Measurements from ENCODE around the gene ROR1. TPM values are rescaled to one million over a fixed set of nuclear protein-coding genes. Genes with fewer than 3 reads are reported as not detected.

ROR1 gene
- total RNA-seq, 1 experiment from 2014 or later = 37.2 TPM

DNA sequence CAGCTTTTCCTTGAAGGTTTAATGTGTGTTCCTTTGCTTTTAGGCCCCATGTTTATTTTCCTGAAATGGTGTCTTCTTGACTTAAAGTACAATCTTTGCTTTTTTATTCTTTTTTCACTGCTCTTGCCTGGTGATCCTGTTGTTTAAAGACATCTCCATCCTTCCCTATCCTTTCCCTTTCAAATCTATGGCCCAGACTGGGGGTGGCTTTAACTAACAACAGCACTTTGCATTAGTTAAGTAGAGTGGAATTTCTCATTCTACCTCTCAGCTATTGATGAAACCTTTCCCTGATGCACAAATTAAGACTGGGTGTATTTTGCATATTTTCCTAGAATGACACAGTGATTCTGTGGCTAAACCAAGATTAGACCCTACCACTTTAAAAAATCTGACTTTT, 84.3 kb downstream of the ROR1 start:
- POLR2A ChIA-PET = no interaction called here
- Mint-ChIP-seq H3K27ac (ENCODE audit: unreplicated experiment) (no peak overlapping the region), H3K4me1 (ENCODE audit: low read depth, unreplicated experiment) (peaks cover 13% of the 10 kb centered on the region), H3K36me3 (ENCODE audit: insufficient read depth, unreplicated experiment) (peaks cover 16% of the 10 kb centered on the region), H3K9me3 (ENCODE audit: unreplicated experiment) (no peaks in the 10 kb centered on the region), H3K4me3 (ENCODE audit: unreplicated experiment) (no peak overlapping the region), H3K27me3 (ENCODE audit: insufficient read depth, unreplicated experiment) (no peaks in the 10 kb centered on the region)
- DNase-seq = no peak
- CTCF ChIA-PET = no interaction called here
- H3K4me3 ChIP-seq (ENCODE audit: low read depth, low read length) = no peak overlapping the region
- no peaks in the 10 kb centered on the region for H3K36me3 ChIP-seq (ENCODE audit: control insufficient read depth, insufficient read depth, low read length)
- no peaks in the 10 kb centered on the region for H3K4me1 ChIP-seq
- no TSS peak for BruUV-seq (replicated peaks)
- no peaks in the 10 kb centered on the region for H3K27me3 ChIP-seq (replicated peaks; ENCODE audit: control insufficient read depth, insufficient read depth, low read length)
- TF ChIP-seq, protein P1, sequence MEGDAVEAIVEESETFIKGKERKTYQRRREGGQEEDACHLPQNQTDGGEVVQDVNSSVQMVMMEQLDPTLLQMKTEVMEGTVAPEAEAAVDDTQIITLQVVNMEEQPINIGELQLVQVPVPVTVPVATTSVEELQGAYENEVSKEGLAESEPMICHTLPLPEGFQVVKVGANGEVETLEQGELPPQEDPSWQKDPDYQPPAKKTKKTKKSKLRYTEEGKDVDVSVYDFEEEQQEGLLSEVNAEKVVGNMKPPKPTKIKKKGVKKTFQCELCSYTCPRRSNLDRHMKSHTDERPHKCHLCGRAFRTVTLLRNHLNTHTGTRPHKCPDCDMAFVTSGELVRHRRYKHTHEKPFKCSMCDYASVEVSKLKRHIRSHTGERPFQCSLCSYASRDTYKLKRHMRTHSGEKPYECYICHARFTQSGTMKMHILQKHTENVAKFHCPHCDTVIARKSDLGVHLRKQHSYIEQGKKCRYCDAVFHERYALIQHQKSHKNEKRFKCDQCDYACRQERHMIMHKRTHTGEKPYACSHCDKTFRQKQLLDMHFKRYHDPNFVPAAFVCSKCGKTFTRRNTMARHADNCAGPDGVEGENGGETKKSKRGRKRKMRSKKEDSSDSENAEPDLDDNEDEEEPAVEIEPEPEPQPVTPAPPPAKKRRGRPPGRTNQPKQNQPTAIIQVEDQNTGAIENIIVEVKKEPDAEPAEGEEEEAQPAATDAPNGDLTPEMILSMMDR (IDR thresholded peaks at IDR 0.05; ENCODE audit: insufficient read depth in 1 of 2, low read depth in 1 of 2, low read length in 1 of 2, severe bottlenecking in 1 of 2, unreplicated experiment in 1 of 2) = no peak
- intact Hi-C loops (cut with micrococcal nuclease; ENCODE audit: unreplicated experiment) = no loop called here
- H3K9me3 ChIP-seq = no peaks in the 10 kb centered on the region

DNA sequence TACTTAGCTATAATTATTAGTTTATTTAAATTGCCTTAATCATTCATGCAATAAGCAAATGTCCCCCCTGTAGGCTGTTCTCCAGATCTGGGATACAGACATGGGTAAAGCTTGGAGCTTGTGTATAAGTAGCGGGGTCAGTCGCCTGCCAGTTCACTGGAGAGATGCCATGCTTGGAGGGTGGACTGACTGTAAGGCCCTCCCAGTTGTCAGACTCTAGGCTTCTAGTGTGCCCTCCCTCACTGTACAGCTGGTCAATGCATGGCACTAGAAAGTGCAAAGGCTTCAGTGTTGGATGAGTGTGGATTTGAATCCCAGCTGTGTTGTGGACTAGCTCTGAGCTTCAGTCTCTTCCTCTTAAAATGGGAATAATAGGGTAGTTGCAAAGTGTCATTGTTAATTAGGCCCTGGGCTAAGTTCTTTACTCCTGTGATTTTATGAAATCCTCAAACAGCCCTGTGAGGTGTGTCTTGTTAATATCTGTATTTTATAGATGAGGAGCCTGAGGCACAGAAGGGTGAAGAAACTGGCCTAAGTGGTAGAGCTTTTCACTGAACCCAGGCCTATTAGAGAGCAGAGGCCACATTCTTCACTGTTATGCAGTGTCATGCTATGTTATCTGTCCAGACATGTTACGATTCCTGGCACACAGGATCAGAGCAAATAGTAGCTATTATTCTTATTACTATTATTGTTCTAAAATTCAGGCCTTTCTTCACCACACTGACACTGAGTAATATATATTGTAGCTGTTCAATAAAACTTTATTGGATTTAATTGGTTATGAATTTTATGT, 85.9 kb downstream of the ROR1 start:
- Histone ChIP-seq H3K4me1 (no peaks in the 10 kb centered on the region), H3K4me3 (ENCODE audit: low read depth, low read length) (no peak overlapping the region), H3K36me3 (ENCODE audit: control insufficient read depth, insufficient read depth, low read length) (no peaks in the 10 kb centered on the region), H3K27me3 (replicated peaks; ENCODE audit: control insufficient read depth, insufficient read depth, low read length) (no peaks in the 10 kb centered on the region), H3K9me3 (no peaks in the 10 kb centered on the region)
- H3K36me3 Mint-ChIP-seq (ENCODE audit: insufficient read depth, unreplicated experiment) = peaks cover 16% of the 10 kb centered on the region
- H3K27ac Mint-ChIP-seq (ENCODE audit: unreplicated experiment) = no peak overlapping the region
- no peaks in the 10 kb centered on the region for H3K27me3 Mint-ChIP-seq (ENCODE audit: insufficient read depth, unreplicated experiment)
- ChIA-PET CTCF (no interaction called here), POLR2A (no interaction called here)
- no peak for DNase-seq
- TF ChIP-seq, protein P1 (IDR thresholded peaks at IDR 0.05; ENCODE audit: insufficient read depth in 1 of 2, low read depth in 1 of 2, low read length in 1 of 2, severe bottlenecking in 1 of 2, unreplicated experiment in 1 of 2) = no peak
- no peaks in the 10 kb centered on the region for H3K9me3 Mint-ChIP-seq (ENCODE audit: unreplicated experiment)
- no peak overlapping the region for H3K4me3 Mint-ChIP-seq (ENCODE audit: unreplicated experiment)
- no TSS peak for BruUV-seq (replicated peaks)
- intact Hi-C loops (cut with micrococcal nuclease; ENCODE audit: unreplicated experiment) = no loop called here
- peaks cover 13% of the 10 kb centered on the region for H3K4me1 Mint-ChIP-seq (ENCODE audit: low read depth, unreplicated experiment)

DNA sequence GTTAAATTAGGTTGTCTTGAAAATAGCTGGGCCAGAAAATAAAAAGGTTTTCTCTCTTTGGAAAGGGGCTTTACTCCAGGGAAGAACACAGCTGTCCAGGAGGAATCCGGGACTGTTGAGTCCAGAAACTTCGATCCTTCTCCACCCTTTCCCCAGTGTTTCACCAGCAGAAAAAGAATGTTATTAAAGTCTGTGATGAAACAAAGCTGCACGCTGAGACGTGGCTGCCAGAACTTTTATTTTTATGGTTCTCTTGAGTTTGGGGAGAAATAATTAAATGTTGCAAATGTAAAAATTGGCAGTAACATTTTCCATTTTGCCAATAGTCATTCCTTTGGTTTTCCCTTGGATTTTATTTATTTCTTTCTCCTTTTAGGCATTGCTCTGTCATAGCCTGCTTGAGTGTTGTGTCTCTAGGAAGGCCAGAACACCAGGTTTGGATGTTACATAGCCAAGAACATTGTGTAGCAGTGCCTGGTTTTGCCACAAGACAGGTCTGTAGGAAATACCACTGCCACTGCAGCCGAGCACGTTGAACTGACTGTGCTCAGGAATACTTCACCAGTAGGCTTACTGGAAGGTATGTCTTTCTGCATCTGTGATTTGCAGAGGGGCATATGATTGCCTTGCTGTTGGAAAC, 87.4 kb downstream of the ROR1 start:
- Histone ChIP-seq H3K36me3 (ENCODE audit: control insufficient read depth, insufficient read depth, low read length) (no peaks in the 10 kb centered on the region), H3K4me3 (ENCODE audit: low read depth, low read length) (no peak overlapping the region), H3K27me3 (replicated peaks; ENCODE audit: control insufficient read depth, insufficient read depth, low read length) (no peaks in the 10 kb centered on the region), H3K4me1 (no peaks in the 10 kb centered on the region), H3K9me3 (no peaks in the 10 kb centered on the region)
- ChIA-PET POLR2A (no interaction called here), CTCF (no interaction called here)
- DNase-seq = no peak
- no TSS peak for BruUV-seq (replicated peaks)
- Mint-ChIP-seq H3K4me3 (ENCODE audit: unreplicated experiment) (no peak overlapping the region), H3K4me1 (ENCODE audit: low read depth, unreplicated experiment) (peaks cover 9% of the 10 kb centered on the region), H3K27ac (ENCODE audit: unreplicated experiment) (no peak overlapping the region), H3K27me3 (ENCODE audit: insufficient read depth, unreplicated experiment) (no peaks in the 10 kb centered on the region), H3K36me3 (ENCODE audit: insufficient read depth, unreplicated experiment) (peaks cover 13% of the 10 kb centered on the region), H3K9me3 (ENCODE audit: unreplicated experiment) (no peaks in the 10 kb centered on the region)
- intact Hi-C loops (cut with micrococcal nuclease; ENCODE audit: unreplicated experiment) = no loop called here
- TF ChIP-seq, protein P1 (IDR thresholded peaks at IDR 0.05; ENCODE audit: insufficient read depth in 1 of 2, low read depth in 1 of 2, low read length in 1 of 2, severe bottlenecking in 1 of 2, unreplicated experiment in 1 of 2) = no peak

Data from Caco-2 (cell line).